ENCODE data around the gene DCLK1.

DNA sequence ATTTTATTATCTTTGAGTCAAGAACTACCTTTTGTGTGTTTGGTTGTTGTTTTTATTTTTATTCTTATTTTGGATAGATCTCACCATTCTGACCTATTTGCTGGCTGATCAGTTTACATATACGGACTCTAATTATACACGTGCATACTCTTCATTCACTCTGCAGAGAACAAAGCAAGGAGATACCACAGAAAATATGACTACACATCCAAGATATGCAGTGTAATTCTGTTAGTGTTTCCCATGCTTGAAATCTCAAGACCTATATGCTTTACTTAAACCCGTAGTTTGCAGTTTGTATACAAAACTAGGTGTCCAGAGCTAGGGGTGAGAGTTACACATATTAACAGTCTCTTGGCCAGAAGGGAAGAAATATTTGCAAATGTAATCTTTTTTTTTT lies 205.5 kb downstream of the DCLK1 start:
- TF ChIP-seq POLR2AphosphoS5 (IDR thresholded peaks at IDR 0.05) (no peak), POLR2A (IDR thresholded peaks at IDR 0.05) (no peak), EP300 (IDR thresholded peaks at IDR 0.05) (no peak)
- TF ChIP-seq, protein P1, sequence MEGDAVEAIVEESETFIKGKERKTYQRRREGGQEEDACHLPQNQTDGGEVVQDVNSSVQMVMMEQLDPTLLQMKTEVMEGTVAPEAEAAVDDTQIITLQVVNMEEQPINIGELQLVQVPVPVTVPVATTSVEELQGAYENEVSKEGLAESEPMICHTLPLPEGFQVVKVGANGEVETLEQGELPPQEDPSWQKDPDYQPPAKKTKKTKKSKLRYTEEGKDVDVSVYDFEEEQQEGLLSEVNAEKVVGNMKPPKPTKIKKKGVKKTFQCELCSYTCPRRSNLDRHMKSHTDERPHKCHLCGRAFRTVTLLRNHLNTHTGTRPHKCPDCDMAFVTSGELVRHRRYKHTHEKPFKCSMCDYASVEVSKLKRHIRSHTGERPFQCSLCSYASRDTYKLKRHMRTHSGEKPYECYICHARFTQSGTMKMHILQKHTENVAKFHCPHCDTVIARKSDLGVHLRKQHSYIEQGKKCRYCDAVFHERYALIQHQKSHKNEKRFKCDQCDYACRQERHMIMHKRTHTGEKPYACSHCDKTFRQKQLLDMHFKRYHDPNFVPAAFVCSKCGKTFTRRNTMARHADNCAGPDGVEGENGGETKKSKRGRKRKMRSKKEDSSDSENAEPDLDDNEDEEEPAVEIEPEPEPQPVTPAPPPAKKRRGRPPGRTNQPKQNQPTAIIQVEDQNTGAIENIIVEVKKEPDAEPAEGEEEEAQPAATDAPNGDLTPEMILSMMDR (IDR thresholded peaks at IDR 0.05): no peak
